ENCODE measurements around the gene AASDHPPT.

Gene AASDHPPT

DNA sequence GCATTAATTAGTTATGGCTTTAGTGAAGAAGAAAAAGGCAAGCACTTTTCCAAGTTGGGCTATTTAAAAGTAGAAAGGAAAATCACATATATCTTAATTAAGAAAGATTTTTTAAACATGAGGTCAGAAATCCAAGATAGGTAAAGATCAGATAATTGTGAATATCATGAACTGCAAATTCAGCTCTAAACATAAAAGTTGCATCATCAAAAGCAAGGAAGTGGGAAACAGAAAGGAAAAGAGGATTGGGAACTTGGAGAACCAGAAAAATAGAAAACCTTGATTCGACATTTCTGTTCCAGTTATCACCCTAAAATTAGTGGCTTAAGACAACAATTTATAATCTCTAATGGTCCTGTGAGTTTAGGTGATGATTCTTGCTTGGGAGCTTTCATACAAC, 17.8 kb upstream of the AASDHPPT start:
- H2AFZ ChIP-seq (ENCODE audit: low read length) = no peak overlapping the region
- TF ChIP-seq EZH2phosphoT487 (IDR thresholded peaks at IDR 0.05; ENCODE audit: borderline replicate concordance) = no peak
- TF ChIP-seq, protein P1, sequence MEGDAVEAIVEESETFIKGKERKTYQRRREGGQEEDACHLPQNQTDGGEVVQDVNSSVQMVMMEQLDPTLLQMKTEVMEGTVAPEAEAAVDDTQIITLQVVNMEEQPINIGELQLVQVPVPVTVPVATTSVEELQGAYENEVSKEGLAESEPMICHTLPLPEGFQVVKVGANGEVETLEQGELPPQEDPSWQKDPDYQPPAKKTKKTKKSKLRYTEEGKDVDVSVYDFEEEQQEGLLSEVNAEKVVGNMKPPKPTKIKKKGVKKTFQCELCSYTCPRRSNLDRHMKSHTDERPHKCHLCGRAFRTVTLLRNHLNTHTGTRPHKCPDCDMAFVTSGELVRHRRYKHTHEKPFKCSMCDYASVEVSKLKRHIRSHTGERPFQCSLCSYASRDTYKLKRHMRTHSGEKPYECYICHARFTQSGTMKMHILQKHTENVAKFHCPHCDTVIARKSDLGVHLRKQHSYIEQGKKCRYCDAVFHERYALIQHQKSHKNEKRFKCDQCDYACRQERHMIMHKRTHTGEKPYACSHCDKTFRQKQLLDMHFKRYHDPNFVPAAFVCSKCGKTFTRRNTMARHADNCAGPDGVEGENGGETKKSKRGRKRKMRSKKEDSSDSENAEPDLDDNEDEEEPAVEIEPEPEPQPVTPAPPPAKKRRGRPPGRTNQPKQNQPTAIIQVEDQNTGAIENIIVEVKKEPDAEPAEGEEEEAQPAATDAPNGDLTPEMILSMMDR (conservative IDR thresholded peaks at IDR 0.05; ENCODE audit: low read length) = no peak
- H3K9me2 ChIP-seq (replicated peaks; ENCODE audit: low read depth, low read length) = no peaks in the 10 kb centered on the region
- H3K36me3 ChIP-seq (ENCODE audit: insufficient read depth, low read length) = no peaks in the 10 kb centered on the region
- no peaks in the 10 kb centered on the region for H3K27me3 ChIP-seq (ENCODE audit: insufficient read depth, low read length, poor library complexity, severe bottlenecking)
- no peak overlapping the region for H3K9ac ChIP-seq (ENCODE audit: low read depth, low read length, poor library complexity, severe bottlenecking)
- H3K4me2 ChIP-seq (ENCODE audit: low read depth, low read length, poor library complexity, severe bottlenecking) = no peak overlapping the region
- H3F3A ChIP-seq (ENCODE audit: low read depth) = no peaks in the 10 kb centered on the region
- no peaks in the 10 kb centered on the region for H4K20me1 ChIP-seq (ENCODE audit: insufficient read depth, low read length, poor library complexity, severe bottlenecking)
- H3K9me3 ChIP-seq (ENCODE audit: insufficient read depth, low read depth, low read length) = no peaks in the 10 kb centered on the region
- no peaks in the 10 kb centered on the region for H3K79me2 ChIP-seq (ENCODE audit: insufficient read depth, low read length)
- peaks cover 7% of the 10 kb centered on the region for H3K4me1 ChIP-seq (ENCODE audit: insufficient read depth, low read length, poor library complexity, severe bottlenecking)
- no peak overlapping the region for H3K4me3 ChIP-seq (ENCODE audit: low read length, poor library complexity, severe bottlenecking)

DNA sequence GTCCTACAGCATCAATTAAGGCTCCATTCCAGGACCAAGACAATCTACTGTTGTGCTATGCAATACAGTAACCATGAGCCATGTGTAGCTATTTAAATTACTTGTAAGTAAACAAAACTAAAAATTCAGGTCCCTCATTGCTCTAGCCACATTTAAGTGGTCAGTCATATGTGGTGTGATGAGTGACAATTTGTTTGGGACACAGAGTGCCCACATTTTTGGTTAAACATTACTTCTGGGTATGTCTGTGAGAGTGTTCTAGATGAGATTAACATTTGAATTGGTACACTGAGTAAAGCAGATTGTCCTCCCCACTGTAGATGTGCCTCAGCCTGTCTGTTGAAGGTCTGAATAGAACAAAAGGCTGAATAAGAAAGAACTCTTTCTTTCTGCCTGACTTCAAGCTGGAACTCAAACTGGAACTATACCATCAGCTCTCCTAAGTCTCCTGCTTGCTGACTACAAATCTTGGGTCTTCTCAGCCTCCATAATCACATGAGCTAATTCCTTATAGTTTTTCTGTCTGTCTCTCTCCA, 16.1 kb upstream of the AASDHPPT start:
- Histone ChIP-seq H3K9ac (ENCODE audit: low read depth, low read length, poor library complexity, severe bottlenecking) (no peak overlapping the region), H3K9me3 (ENCODE audit: insufficient read depth, low read depth, low read length) (no peaks in the 10 kb centered on the region), H4K20me1 (ENCODE audit: insufficient read depth, low read length, poor library complexity, severe bottlenecking) (no peaks in the 10 kb centered on the region), H3K9me2 (replicated peaks; ENCODE audit: low read depth, low read length) (no peaks in the 10 kb centered on the region), H3K79me2 (ENCODE audit: insufficient read depth, low read length) (no peaks in the 10 kb centered on the region), H3K36me3 (ENCODE audit: insufficient read depth, low read length) (no peaks in the 10 kb centered on the region), H3K27me3 (ENCODE audit: insufficient read depth, low read length, poor library complexity, severe bottlenecking) (no peaks in the 10 kb centered on the region), H3K4me2 (ENCODE audit: low read depth, low read length, poor library complexity, severe bottlenecking) (no peak overlapping the region), H2AFZ (ENCODE audit: low read length) (no peak overlapping the region), H3F3A (ENCODE audit: low read depth) (no peaks in the 10 kb centered on the region), H3K4me3 (ENCODE audit: low read length, poor library complexity, severe bottlenecking) (no peak overlapping the region), H3K4me1 (ENCODE audit: insufficient read depth, low read length, poor library complexity, severe bottlenecking) (peaks cover 7% of the 10 kb centered on the region)
- no peak for TF ChIP-seq EZH2phosphoT487 (IDR thresholded peaks at IDR 0.05; ENCODE audit: borderline replicate concordance)
- TF ChIP-seq, protein P1 (conservative IDR thresholded peaks at IDR 0.05; ENCODE audit: low read length) = no peak

DNA sequence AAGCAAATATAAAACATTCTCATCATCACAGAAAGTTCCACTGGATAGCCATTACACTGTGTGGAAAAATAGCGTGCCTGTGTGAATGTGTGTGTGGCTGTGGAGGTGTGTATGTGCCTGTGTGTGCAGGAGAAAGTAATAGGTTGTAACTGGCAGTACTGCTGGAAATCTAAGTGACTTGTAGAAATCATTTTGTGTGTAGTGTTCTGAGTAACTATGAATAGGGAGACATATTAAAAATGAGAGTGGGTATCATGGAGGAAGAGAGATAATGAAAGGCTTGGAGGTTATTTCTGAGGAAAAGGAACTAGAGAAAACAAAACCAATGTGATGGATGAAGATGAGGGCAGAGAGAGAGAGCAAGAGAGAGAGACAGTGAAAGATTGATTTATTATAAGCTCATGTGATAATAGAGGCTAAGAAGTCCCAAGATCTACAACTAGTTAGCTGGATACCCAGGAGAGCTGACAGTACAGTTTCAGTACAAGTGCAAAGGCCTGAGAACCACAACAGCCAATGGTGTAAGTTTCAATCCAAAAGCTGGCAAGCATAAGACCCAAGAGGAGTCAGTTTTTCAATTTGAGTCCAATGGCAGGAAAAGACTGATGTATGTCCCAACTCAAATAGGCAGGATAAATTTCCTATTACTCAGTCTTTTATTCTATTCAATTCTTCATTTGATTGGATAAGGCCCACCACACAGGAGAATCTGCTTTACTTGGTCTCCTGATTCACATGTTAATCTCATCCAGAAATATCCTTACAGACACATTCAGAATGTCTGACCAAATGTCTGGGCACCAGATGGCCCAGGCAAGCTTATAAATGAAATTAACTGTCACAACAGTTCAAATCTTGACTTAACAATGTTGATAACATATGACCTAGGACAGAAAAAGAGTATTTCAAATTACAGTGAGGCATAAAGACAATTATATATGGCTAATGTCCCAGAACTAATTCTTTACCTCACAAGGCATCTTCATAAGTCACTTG, 15.2 kb upstream of the AASDHPPT start:
- no peaks in the 10 kb centered on the region for H3K9me3 ChIP-seq (ENCODE audit: insufficient read depth, low read depth, low read length)
- no peak overlapping the region for H3K4me2 ChIP-seq (ENCODE audit: low read depth, low read length, poor library complexity, severe bottlenecking)
- no peak overlapping the region for H3K9ac ChIP-seq (ENCODE audit: low read depth, low read length, poor library complexity, severe bottlenecking)
- H2AFZ ChIP-seq (ENCODE audit: low read length) = no peak overlapping the region
- H3K36me3 ChIP-seq (ENCODE audit: insufficient read depth, low read length) = no peaks in the 10 kb centered on the region
- H4K20me1 ChIP-seq (ENCODE audit: insufficient read depth, low read length, poor library complexity, severe bottlenecking) = no peaks in the 10 kb centered on the region
- H3K27me3 ChIP-seq (ENCODE audit: insufficient read depth, low read length, poor library complexity, severe bottlenecking) = no peaks in the 10 kb centered on the region
- no peaks in the 10 kb centered on the region for H3K9me2 ChIP-seq (replicated peaks; ENCODE audit: low read depth, low read length)
- no peaks in the 10 kb centered on the region for H3F3A ChIP-seq (ENCODE audit: low read depth)
- no peak overlapping the region for H3K4me3 ChIP-seq (ENCODE audit: low read length, poor library complexity, severe bottlenecking)
- H3K4me1 ChIP-seq (ENCODE audit: insufficient read depth, low read length, poor library complexity, severe bottlenecking) = no peaks in the 10 kb centered on the region
- no peak for TF ChIP-seq EZH2phosphoT487 (IDR thresholded peaks at IDR 0.05; ENCODE audit: borderline replicate concordance)
- TF ChIP-seq, protein P1 (conservative IDR thresholded peaks at IDR 0.05; ENCODE audit: low read length) = no peak
- no peaks in the 10 kb centered on the region for H3K79me2 ChIP-seq (ENCODE audit: insufficient read depth, low read length)
